ENCODE measurements around the gene TCL1A.
A peak's percentile ranks its signal among the peaks of the same experiment; 100 is the strongest.
"Not testable (repeated sequence)": the region's sequence is repeated elsewhere in the genome, so short reads cannot be mapped to it uniquely, and the experiment has no call there.

Gene TCL1A

GRCh38 chr14:95713596-95714371, at the start of gene TCL1A:
Gene TCL1A (minus strand): TSS chr14:95714125. CDS start chr14:95714066, 59 bp downstream.
- no peak for DNase-seq (ENCODE audit: low spot score)

- DNase-seq (ENCODE audit: low spot score) = not testable (repeated sequence)
These were observed 49.1 kb upstream of the TCL1A start for GRCh38 chr14:95763032-95763431.

DNA sequence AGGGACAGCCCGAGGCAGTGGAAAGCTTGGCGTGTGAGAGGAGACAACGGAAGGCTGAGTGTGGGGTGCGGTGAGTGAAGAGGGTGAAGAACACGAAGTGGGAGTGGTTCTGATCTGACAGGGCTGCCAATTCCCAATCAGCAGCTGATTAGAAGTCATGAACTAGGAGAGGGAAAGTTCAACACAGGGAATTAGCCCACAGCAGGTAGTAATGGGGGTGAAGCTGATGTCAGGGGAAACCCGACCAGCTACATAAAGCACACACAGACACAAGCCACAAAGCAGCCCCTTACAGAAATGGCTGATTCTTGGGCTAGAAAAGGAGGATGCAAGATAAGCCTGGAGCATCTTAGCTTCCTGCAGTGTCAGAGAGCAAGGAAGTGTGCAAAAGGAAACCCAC, 47.5 kb upstream of the TCL1A start:
- DNase-seq (ENCODE audit: low spot score) = no peak

- DNase-seq (ENCODE audit: low spot score) = no peak
These were observed 46.7 kb upstream of the TCL1A start for GRCh38 chr14:95760596-95760995.

DNA sequence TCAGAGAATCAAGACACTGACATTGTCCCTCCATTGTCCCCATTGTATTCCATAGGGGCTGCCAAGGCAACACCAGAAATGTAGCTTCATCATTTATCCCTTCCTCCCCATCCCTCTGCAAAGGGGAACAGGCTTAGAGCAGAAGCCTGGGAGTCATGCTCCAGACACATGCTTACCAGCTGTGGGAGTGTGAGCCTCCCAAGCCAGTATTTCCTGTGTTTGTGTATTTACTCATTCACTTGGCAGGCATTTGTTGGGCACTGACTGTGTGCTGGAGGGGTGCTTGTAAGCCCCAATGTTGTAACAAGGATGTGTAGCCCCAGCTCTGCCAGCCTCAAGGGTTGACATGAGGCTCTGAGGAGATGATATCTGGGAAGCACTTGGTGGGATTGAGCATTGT, 46.0 kb upstream of the TCL1A start:
- no peak for DNase-seq (ENCODE audit: low spot score)

DNA sequence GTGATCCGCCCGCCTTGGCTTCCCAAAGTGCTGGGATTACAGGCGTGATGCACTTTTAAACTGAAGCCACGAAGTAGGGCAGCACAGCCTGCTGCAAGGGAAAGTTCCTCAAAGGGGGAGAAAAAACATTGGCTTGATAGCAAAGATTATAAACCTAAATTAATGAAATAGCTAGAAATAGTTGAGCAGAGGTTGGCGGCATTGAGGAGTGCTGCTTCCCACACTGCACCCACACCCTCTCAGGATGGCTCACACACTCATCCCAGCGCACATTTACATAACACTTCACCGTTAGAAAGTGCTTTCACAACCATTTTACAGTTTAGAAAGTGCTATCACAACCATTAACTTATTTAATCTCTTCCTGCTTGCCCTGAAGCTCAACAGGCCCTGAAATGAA, 44.4 kb upstream of the TCL1A start:
- peak; percentile 37 for DNase-seq (ENCODE audit: low spot score)

GRCh38 chr14:95756751-95757150, 42.8 kb upstream of the TCL1A start:
- DNase-seq (ENCODE audit: low spot score) = no peak

- DNase-seq (ENCODE audit: low spot score) = no peak
These were observed 42.2 kb upstream of the TCL1A start for GRCh38 chr14:95756127-95756526.

GRCh38 chr14:95741781-95742180, 27.9 kb upstream of the TCL1A start:
- no peak for DNase-seq (ENCODE audit: low spot score)

DNA sequence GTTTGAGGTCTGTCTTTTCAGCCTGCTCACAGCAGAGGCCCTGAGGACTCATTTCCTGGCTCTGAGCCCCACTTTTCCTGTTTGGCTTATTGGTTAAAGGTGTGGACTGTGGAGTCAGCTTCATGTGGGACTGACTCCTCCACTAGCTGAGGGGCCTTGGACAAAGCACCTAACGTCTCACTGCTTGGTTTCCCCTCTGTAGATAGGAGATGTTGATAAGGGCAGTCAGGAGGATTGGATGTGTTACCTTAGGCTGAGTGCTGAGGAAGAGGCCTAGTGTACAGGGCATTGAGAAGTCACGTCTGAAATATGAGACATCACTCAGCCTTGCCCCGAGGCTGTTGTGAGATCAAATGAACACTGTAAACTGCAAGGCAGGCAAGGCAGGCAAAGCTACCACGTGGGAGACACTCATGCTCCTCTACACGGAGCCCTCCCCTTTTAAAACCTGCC, 27.1 kb upstream of the TCL1A start:
- DNase-seq (ENCODE audit: low spot score) = no peak

DNA sequence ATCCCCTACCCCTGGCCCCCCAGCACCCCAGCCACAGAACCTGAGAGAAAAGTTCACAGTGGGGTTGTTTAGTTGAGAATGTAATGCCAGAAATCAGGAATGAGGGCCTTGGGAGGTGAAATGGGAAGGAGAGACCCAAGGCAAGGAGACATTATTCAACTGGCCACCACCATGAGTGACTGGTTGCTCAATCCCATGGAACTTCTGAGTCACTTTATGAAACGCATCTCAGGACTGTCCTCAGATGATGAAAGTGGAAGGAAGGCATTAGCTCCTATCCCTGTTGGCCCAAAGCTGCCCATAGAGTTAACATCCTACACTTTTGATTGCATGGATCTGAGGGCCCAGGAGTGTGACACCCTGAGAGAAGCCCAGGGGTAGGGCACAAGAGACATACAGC, 25.4 kb upstream of the TCL1A start:
- no peak for DNase-seq (ENCODE audit: low spot score)

DNA sequence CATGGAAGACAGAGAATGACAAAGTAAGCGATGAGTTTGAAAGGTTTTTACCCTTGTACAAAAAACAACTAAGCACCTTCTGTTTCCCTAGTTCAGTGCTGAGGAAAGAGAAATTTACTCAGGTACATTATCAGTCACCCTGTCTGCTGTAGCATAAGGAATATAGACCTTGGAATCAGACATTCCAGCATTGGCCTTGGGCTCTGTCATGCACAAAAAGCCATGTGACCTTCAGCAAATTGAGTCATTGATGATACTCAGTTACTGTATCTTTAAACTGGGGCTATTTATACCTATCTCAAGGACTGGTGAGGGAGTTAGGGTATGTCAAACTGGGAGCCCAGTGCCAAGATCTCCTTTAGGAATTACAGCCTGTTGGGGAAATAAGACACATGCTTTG, 19.3 kb upstream of the TCL1A start:
- DNase-seq (ENCODE audit: low spot score) = no peak

- DNase-seq (ENCODE audit: low spot score) = no peak
These were observed 16.2 kb upstream of the TCL1A start for GRCh38 chr14:95730126-95730525.

DNA sequence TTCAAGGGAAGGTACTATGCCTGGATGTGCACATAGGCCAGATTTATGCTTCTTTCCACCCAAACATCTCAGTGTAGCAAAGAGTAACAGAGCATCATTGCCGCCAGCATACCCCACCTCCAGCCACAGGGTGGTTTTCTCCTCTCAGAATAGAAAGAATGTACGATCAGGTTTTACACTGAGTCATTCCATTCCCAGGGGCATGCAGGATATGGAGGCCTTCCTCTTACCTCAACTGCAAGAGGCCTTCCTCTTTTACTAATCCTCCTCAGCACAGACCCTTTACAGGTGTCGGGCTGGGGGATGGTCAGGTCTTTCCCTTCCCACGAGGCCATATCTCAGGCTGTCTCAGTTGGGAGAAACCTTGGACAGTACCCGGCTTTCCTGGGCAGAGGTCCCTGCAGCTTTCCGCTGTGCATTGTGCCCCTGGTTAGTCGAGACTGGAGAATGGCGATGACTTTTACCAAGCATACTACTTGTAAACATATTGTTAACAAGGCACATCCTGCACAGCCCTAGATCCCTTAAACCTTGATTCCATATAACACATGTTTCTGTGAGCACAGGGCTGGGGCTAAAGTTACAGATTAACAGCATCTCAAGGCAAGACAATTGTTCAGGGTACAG, 15.6 kb upstream of the TCL1A start:
- not testable (repeated sequence) for DNase-seq (ENCODE audit: low spot score)

DNA sequence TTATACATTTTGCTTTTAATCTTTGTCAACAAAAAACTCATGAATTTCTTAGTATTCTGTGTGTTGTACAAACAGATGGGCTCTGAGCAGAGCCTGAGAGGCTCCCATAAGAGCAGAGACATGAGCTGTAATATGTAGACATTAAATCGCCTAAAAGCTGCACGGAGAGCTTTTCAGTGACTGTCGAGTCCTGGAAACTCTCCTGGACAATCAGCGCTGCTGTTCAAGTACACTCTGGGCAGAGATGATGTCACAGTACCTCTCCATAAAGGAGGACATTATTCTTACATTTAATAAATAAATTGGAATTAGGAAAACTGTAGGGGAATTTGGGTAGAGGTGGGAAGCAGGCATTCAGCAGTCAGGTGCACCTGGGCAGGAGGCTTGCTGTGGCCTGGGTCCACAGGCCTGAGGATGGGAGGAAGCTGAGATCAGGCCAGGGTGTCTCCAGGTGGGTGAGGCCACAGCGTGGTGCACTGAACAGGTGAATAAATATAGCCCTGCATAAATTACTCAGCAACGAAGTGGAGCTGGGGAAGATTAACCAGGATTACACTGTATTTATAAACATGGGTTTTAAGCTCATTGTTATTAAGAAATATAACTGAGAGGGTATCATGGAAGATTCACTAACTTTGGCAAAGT, 13.3 kb upstream of the TCL1A start:
- no peak for DNase-seq (ENCODE audit: low spot score)

DNA sequence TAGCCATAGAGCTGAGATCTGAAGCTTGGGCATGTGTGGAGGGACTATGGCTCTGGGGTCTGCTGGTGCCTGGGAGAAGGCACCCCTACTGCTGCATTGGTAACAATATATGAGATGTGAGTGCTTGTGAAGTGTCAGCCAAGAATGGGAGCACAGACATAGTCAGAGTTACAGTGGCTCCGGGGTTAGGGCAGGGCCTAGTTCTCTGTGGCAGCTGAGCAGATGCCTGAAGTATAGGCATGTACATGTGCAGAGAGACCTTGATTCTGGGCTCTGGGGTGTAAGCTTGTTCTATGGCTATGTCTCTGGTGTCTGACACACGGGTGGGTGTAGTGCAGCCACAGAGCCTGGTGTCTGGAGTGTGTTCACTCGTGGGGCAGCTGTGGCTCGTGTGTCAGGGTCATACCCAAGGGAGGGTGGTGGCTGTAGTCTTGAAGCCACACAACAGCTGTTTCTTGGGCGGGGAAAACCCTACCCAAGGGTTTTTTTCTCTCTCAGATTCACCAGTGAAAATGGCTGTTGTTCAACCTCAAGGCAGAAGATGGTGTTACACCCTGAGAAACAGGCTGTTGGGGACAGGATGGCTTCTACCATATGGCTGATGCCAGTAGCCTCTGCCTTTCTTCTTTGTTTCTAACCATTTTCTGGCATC, 11.9 kb upstream of the TCL1A start:
- no peak for DNase-seq (ENCODE audit: low spot score)

GRCh38 chr14:95722525-95723190, 8.7 kb upstream of the TCL1A start:
- DNase-seq (ENCODE audit: low spot score) = no peak

GRCh38 chr14:95712398-95712797, 1.5 kb downstream of the TCL1A start:
- no peak for DNase-seq (ENCODE audit: low spot score)

GRCh38 chr14:95711476-95712176, 2.3 kb downstream of the TCL1A start:
- no peak for DNase-seq (ENCODE audit: low spot score)

- no peak for DNase-seq (ENCODE audit: low spot score)
These were observed 3.8 kb downstream of the TCL1A start for GRCh38 chr14:95710106-95710505.

DNA sequence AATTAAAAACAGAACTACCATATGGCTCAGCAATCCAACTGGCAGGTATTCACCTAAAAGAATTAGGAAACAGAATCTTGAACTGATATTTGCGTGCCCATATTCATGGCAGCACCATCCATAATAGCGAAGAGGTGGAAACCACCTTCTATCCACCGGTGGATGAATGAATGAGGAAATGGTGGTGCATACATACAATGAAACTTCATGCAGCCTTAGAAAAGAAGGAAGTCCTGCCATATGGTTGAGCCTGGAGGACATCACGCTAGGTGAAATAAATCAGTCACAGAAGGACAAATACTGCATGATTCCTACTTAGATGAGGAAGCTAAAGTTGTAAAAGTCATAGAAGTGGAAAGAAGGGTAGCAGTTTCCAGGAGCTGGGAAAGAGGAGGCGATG, 6.6 kb downstream of the TCL1A start:
- no peak for DNase-seq (ENCODE audit: low spot score)
